Subcutaneous adipose tissue (tissue), 4 donors: ENCODE results near the gene BPIFB2. TPM values are rescaled to one million over a fixed set of nuclear protein-coding genes. Genes with fewer than 3 reads are reported as not detected.

Experiments used
- total RNA-seq, 4 donors: library from RNA; depleted of rRNA; stranded (reverse); fragments of >200 nt; gene quantifications; one replicate each; pipeline ENCODE4 v1.1.0, GENCODE V29; 2016
- TF ChIP-seq, protein P1 (sequence below): fragments of 450-650 bp; IDR thresholded peaks from one replicate; pipeline ENCODE4 v1.5.1; 2016; ENCODE audit warnings: low read depth, mild to moderate bottlenecking, control low read depth, antibody characterized with exemption, moderate library complexity

Gene BPIFB2
- total RNA-seq, 4 donors from 2014 or later, result not detected

DNA sequence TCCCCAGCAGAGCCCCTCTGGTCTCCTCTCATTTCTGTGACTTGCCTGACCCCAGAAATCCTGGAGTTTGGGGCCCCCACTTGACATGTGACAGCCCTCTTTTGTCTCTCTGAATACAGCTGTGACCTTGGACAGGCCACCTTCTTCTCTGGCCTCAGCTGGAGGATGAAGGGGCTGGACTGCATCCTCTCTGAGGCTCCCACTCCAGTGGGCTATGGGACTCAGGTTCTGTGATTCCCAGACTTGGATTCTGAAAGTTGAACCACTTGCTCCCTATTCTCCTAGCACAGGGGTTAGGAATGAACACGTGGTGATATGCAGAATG lies 55.3 kb downstream of the BPIFB2 start:
- TF ChIP-seq, protein P1, sequence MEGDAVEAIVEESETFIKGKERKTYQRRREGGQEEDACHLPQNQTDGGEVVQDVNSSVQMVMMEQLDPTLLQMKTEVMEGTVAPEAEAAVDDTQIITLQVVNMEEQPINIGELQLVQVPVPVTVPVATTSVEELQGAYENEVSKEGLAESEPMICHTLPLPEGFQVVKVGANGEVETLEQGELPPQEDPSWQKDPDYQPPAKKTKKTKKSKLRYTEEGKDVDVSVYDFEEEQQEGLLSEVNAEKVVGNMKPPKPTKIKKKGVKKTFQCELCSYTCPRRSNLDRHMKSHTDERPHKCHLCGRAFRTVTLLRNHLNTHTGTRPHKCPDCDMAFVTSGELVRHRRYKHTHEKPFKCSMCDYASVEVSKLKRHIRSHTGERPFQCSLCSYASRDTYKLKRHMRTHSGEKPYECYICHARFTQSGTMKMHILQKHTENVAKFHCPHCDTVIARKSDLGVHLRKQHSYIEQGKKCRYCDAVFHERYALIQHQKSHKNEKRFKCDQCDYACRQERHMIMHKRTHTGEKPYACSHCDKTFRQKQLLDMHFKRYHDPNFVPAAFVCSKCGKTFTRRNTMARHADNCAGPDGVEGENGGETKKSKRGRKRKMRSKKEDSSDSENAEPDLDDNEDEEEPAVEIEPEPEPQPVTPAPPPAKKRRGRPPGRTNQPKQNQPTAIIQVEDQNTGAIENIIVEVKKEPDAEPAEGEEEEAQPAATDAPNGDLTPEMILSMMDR, result no peak

DNA sequence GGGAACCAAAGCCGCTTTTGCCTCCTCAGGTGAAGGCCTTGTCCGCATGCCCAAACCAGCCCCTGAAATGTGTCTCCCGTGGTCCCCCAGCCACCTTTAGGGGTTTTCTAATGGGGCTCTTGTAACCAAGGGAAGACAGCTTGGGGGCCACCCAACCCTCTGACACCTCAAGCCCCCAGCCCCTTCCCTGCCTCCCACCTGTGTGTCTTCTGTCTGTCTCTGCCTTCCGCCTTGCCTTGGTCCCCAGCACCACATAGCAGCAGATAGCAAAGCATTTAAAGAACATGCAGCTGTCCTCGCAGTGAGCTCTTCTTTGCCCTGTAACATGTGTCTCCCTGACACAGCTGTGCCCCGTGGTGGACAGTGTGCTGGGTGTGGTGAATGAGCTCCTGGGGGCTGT lies 55.8 kb downstream of the BPIFB2 start:
- TF ChIP-seq, protein P1, result no peak

DNA sequence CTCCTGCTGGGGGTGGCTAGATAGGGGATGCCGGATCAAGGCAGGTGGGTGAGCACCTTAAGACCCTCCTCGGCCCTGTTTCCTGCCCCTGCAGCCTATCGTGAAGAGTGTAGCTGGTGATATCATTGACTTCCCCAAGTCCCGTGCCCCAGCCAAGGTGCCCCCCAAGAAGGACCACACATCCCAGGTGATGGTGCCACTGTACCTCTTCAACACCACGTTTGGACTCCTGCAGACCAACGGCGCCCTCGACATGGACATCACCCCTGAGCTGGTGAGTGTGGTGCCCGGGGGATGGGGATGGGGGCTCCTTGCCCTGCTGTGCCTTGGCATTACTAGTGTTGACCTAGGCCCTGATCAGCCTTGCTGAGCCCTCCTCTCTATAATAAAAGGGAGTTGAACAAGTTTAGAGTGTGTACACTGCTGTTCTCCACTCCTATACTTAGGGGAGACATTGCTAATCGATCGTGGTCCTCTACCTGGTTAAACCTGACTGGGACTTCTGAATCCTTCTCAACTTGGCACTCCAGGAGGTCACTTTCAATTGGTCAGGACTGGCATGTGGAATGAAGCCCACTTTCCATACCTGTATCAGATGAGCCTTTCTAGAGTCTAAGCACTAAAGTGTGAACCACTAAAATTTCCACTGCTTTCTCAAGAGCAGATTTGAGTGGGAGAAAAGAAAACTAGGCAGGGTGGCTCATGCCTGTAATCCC lies 57.2 kb downstream of the BPIFB2 start:
- TF ChIP-seq, protein P1, result no peak

DNA sequence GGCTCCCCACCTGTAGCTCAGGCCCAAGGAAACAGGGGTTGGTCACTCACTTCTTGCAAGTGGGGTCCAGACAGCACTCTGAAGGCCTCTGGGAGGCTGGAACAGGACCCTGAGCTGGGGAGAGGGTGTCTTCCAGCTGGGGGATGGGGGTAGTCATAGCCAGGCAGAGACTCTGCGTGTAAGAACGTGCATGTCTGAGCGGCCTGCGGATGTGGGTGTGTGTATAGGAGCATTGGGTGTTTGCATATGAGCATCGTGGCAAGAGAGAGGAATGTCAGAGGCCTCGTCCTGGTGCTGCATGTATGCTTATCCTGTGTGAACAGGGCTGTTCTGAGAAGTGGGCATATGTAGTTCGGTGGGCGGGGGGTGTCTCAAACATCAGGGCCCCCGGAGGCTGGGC lies 58.3 kb downstream of the BPIFB2 start:
- TF ChIP-seq, protein P1, result no peak

DNA sequence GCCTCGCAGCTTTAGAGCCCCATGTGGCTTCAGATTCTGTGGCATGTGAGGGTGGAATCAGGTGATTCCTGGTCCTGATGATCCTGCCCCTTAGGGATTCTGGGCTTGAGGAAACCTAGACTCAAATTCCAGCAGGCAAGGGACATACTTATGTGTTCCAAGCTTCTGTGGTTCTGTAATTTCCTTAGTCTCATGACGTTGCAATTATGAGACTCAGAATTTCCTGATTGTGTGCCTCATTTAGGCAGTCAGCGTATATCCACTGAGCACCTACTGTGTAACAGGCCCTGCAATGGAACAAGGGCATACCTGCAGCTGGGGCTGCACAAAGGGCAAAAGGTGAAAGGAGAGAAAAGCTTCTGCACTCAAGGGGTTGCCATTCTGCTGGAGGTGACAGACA lies 60.3 kb downstream of the BPIFB2 start:
- TF ChIP-seq, protein P1, result no peak

DNA sequence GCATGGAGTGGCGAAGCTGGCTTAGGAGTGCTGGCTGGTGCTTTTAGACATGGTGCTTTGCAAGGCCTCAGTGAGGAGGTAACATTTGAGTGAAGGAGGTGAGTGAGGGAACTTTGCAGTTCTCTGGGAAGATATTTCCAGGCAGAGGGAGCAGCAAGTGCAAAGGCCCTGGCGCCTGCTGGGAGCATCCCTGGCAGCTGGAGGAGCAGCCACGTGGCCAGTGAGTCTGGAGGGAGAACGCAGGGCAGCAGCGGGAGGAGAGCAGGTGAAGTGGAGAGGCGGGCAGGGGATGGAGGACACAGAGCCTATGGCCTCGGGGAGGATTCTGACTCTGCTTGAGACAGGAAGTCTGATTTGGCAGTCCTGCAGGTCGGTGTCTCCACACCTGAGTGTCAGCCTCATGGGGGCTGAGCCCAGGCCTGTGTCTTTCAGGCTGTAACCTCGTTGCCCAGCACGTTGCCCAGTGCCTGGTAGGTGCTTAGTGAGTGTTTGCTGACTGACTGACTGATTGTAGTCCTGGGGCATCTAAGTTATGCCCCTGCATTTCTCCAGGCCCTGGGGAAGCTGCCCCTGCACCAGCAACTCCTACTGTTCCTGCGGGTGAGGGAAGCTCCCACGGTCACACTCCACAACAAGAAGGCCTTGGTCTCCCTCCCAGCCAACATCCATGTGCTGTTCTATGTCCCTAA lies 60.9 kb downstream of the BPIFB2 start:
- TF ChIP-seq, protein P1, result no peak

DNA sequence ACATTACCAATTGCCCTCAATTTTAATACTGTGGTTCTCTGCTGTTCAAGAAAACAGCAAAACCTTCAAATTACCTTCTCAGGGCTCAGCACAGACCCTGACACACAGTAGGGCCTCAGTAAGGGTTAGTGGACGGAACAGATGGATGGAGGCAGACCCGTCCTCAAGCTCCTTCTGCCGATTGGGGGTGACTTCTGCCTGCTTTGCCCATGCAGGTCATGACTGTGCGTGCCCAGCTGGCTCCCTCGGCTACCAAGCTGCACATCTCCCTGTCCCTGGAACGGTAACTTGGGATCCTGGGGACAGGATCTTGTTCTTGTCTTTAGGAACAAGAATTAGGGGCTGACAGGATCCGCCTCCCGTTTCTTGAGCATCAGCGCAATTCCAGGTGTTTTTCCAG lies 62.2 kb downstream of the BPIFB2 start:
- TF ChIP-seq, protein P1, result no peak
